Glomerular visceral epithelial cell (primary cell): ENCODE results near the gene CCL18.
"Not testable (repeated sequence)": the region's sequence is repeated elsewhere in the genome, so short reads cannot be mapped to it uniquely, and the experiment has no call there.

ENCODE experiments used
- DNase-seq: peaks from one replicate; pipeline ENCODE4 v3.0.0-alpha.2; 2016; ENCODE audit errors: extremely low spot score

The CCL18 gene

DNA sequence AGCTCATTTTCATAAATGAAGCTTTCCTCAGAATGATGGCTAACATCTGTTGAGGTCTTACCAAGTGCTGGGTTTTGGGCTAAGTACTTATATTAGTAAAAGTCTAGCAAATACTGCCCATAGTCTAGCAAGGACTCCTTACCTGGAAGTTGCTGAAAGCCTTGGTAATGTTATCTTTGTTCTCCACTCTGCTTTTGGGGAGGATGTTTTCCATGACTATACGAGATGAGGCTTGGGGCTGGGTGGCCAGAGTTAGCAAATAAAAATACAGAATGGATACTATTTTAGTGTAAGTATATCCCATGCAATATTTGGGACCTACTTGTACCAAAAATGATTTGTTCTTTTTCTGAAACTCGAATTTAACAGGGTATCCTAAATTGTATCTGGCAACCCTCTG is 7.7 kb downstream of the CCL18 start:
- no peak for DNase-seq

DNA sequence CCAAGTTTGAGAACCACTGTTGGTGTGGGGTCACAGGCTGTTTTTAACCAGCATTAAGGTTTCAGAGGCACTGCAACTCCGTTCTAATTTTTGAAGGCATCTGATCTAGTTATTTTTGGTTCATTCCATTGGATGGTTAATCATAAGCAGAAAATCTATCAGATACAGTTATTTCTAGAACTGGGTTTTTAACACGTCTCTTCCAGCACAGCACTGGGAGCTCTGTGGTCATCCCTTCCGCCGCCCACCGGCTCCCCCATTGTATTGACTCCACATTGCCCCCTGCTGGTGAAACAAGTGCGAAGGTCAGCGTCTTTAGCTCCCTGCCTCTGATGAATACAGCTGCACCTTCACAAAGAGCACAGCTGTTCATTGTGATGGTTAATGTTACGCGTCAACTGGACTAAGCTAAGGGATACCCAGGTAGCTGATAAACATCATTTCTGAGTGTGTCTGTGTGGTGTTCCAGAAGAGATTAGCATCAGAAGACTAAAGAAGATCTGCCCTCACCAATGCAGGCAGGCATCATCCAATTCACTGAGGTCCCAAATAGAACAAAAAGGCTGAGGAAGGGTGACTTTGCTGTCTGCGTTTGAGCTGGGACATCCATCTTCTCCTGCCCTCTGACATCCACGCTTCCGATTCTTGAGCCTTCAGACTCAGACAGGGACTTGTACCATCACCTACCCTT is 8.5 kb downstream of the CCL18 start:
- DNase-seq: peak; percentile 28

GRCh38 chr17:36074365-36074764 is 10.3 kb downstream of the CCL18 start:
- no peak for DNase-seq

DNA sequence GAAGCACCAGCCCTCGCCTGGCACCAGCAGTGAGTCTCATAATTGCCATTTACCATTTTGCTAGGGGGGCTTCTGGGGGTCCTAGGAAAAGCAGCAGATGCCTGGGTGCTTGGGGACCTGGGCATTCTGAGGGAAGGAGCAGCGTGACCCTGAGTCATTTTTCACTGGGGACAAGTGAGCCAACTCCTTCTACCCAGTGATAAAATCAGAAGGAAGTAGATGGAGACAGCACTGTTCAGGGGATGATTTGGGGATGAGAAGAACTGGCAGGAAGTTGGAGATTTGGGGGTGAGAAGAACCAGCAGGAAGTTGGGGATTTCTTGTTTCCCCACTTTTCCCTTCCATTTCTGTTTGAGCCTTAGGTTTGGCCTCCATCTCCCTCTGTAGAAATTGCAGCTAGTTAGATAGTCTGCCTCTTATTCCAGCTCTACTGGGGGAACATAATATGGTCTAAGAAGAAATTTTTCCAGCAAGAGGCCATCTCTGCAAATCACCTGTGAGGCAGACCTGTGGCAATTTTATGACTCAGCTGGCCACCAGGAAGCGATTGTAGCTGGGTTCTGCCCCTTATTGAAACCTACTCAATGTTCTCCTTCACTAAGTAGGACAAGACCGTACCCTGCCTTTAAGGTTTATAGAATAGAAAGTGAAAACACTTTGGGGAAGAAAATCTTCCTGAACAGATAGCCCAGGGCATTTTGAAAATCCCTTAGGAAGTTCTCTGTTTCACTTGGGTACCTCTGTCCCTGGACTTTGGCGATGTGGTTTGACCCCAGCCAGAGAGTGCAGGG is 17.8 kb downstream of the CCL18 start:
- DNase-seq: not testable (repeated sequence)

- not testable (repeated sequence) for DNase-seq
These were observed 18.5 kb downstream of the CCL18 start for GRCh38 chr17:36082482-36083120.

DNA sequence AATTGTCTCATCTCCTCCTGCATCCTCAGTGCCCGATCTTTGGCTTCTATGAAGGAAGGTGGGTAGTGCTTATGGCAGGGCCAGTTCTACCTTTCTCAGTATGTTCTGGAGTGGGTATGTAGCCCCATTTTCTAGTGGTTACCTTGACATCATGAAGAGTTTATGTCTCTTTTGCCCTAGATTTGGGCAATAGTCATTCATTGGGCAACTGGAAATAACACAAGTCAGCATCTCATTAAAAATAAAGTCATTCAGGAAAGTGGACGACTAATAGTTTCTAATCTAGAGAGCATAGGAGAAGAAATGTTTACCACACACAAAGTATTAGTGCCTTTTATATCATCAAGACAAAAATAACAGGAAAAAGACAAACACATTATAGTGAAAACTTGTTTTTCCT is 19.6 kb downstream of the CCL18 start:
- DNase-seq: not testable (repeated sequence)

GRCh38 chr17:36085765-36086164 is 21.7 kb downstream of the CCL18 start:
- no peak for DNase-seq

- no peak for DNase-seq
These were observed 22.7 kb downstream of the CCL18 start for GRCh38 chr17:36086791-36087190.

DNA sequence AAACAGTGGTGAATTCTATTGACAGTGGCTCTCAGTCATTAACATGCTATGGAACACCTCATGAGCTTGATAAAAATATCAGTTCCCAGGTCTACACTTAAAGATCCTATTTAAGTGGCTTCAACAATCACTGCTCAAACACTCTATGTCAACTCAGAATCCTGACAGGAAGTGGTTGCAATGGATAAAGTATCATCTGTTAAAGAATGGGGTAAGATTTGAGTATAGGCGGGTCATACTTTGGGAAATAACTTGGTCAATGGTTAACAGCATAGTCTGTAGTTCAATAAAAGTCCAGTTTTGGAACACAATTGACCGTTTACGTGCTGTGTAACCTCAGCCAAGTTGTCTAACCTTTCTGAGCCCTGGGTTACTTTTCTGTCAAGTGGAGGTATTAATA is 23.4 kb downstream of the CCL18 start:
- DNase-seq: not testable (repeated sequence)

- DNase-seq: not testable (repeated sequence)
These were observed 24.0 kb downstream of the CCL18 start for GRCh38 chr17:36087897-36088572.

DNA sequence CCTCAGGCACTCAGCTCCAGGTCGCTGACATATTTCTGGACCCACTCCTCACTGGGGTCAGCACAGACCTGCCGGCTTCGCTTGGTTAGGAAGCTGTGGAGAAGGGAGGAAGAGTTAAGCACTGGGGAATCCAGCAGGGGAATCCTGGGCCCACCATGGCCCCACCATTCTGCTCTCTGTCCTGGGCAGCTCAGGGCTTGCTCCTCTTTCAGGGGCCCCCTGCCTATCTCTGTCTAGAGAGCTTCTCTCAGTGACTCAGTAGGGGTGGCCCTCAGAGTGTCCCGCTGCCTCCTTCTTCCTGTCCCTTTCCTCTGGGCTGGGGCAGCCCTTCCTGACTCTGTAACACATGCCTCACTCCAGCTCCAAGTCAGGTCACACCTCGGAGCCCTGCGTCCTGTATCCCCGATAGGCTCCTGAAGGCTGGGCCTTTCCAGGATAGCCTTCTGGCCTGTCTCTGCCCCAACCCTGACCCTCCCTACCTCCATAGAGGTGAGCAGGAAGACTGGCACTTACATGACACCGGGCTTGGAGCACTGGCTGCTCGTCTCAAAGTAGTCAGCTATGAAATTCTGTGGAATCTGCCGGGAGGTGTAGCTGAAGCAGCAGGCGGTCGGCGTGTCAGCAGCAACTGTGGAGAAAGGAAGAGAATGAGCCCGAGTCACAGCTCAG is 24.7 kb downstream of the CCL18 start:
- DNase-seq: no peak

DNA sequence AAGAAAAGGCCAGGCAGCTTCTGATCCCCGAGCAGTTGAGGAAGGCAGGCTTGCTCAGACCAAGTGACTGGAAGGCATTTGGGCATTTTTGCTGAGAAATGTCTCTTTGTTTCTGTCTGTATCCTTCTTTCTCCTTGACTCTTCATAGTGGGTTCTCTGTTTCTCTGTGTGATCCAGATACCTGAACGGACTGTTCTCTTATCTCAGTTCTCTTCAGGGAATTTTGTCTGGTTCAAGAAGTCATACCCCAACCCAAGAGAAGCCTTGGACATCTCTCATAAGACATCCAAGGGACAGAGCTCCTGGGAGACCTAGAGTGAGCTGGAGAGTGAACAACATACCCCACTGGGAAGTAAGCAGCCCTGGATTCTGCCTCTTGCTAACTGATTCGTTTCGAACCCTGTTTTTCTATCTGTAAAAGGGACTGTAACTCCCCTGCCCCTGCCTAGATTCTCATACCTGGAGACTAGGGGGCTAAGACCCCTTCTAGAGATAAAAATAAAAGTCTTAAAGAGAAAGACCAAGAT is 25.3 kb downstream of the CCL18 start:
- no peak for DNase-seq

- DNase-seq: no peak
These were observed 26.1 kb downstream of the CCL18 start, which contains the start of gene CCL3 for GRCh38 chr17:36089888-36090836. CCL3 (minus strand) TSS chr17:36090143; CDS start chr17:36090058, 85 bp downstream.

DNA sequence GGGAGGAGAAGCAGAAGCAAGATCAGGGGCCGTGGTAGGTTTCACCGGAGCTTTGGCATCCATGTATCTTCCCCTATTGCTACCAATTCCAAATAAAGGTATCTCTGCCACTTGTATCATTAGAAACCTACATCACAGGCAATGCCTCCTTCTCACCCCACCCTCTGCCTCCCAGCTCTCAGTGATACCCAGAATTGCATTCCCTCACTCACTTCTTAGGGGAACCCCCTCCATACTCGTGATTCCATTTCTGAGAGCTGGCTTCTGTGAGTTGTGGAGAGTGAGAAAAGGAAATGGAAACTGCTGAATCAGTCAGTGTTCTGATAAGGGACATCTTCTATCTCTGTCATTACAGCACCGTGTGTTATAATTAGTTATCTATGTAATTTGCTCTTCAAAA is 28.2 kb downstream of the CCL18 start:
- no peak for DNase-seq

DNA sequence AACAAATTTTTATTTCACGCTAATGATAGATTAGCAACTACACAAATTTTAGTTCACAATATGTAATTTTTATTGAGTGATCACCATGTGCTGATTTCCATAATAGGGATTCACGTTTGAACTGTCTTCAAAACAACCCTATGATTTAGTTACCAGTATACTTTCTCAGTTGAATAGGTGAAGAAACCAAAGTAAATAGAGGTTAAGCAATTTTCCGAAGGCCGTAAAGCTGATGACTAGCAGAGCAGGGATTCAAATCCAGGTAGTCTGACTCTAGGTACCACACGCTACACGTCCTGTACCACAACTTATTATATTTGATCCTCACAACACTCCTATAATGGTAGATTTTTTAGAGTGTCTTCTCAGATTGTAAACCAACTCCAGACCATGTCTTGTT is 28.6 kb downstream of the CCL18 start:
- not testable (repeated sequence) for DNase-seq

GRCh38 chr17:36094232-36094631 is 30.2 kb downstream of the CCL18 start:
- DNase-seq: no peak

DNA sequence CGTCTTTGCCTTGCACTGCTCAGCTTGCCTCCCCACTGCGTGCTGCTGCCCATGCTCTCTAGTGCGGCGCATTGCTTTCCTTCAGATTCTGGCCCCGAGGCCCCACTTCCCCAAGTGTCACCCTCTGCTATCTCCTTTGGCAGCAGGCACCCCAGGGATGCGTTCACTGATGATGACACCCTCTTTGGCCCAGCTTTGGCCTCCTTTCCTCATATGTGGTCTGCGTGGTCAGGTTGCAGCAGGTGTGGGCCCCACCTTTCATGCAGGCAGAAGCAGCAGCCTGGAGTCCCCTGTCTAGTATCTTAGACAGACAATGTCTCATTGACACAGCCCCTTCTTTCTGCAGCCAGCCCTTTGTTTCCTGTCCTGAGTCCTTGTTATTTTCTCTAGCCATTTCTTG is 30.7 kb downstream of the CCL18 start:
- DNase-seq: no peak

- no peak for DNase-seq
These were observed 31.9 kb downstream of the CCL18 start for GRCh38 chr17:36095992-36096391.

DNA sequence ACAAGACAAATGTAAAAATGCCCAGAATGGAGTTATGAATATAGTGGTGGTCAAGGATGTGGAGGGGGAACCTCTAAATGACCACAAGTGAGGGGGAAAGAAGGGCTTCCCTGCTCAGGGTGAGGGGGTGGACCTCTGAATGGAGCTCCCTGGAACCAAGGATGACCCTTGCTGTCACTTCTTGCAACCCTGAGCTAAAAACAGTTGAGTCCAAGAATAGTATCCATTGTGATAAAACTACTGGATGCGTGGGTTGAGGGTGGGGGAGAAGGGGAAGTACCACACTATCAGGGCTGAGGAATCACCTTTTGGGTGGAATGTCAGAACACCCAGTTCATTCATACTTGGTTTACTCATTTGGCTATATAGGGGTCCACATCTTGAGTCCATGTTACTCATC is 34.9 kb downstream of the CCL18 start:
- not testable (repeated sequence) for DNase-seq

DNA sequence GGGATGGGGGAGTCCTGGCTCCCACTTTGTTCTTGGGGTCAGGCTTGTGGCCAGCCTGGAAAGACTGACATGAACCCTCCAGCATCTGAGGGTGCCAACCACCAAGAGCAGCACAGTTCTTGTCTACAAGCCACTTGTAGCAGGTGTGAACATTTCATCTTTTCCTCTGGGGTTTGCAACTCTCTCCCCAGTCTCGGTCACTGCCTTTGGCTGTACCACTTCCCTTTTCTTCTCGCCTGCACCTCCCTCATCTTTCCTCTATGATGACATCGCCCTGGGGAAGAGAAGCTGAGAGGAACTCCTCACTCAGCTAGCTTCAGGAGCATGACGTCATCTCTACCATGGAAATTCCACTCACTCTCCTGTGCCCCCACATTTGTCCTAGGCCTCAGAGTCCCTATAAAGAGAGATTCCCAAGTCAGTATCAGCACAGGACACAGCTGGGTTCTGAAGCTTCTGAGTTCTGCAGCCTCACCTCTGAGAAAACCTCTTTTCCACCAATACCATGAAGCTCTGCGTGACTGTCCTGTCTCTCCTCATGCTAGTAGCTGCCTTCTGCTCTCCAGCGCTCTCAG is 39.4 kb downstream of the CCL18 start, which contains the start of gene CCL4:
Gene CCL4, plus strand, starts transcription at position 427 of the 575 bp plus-strand sequence. Its CDS starts 79 bp downstream, at position 506.
- not testable (repeated sequence) for DNase-seq
